OCI-LY1 (cell line): ENCODE data around the gene SEMA3C.

Source experiments
- EZH2 ChIP-seq: fragments of 200-600 bp; sonication (generic), shearing (Covaris generic); IDR thresholded peaks from 2 replicates; pipeline ENCODE4 v1.8.0; 2017; ENCODE audit warnings: borderline replicate concordance, mixed run types, mild to moderate bottlenecking, antibody characterized with exemption, low read length, moderate library complexity, mixed read lengths
- TF ChIP-seq, protein P1 (sequence below): fragments of 200-600 bp; sonication (generic), shearing (Covaris generic); IDR thresholded peaks from 2 replicates; pipeline ENCODE4 v1.5.1; 2017; ENCODE audit warnings: mild to moderate bottlenecking, antibody characterized with exemption, low read length, moderate library complexity, mixed read lengths

- TF ChIP-seq, protein P1, sequence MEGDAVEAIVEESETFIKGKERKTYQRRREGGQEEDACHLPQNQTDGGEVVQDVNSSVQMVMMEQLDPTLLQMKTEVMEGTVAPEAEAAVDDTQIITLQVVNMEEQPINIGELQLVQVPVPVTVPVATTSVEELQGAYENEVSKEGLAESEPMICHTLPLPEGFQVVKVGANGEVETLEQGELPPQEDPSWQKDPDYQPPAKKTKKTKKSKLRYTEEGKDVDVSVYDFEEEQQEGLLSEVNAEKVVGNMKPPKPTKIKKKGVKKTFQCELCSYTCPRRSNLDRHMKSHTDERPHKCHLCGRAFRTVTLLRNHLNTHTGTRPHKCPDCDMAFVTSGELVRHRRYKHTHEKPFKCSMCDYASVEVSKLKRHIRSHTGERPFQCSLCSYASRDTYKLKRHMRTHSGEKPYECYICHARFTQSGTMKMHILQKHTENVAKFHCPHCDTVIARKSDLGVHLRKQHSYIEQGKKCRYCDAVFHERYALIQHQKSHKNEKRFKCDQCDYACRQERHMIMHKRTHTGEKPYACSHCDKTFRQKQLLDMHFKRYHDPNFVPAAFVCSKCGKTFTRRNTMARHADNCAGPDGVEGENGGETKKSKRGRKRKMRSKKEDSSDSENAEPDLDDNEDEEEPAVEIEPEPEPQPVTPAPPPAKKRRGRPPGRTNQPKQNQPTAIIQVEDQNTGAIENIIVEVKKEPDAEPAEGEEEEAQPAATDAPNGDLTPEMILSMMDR, result no peak
- no peak for TF ChIP-seq EZH2
Measured at GRCh38 chr7:80783678-80784327, 135.0 kb downstream of the SEMA3C start.
